Gastrocnemius medialis (tissue), 4 donors: Measurements from ENCODE around the gene C2orf78. TPM values are rescaled to one million over a fixed set of nuclear protein-coding genes. Genes with fewer than 3 reads are reported as not detected.

ENCODE experiments used
- ATAC-seq, 2 donors: fragments of 150-250 bp; one replicate each; pipeline ENCODE4 v1.9.1; 2016
- DNase-seq, 2 donors: peaks; one replicate each; pipeline ENCODE4 v3.0.0-alpha.2; 2019
- H3K27ac ChIP-seq, 4 donors: fragments of 200-600 bp; sonication (generic); 1 replicate in 1 of 4; 2 replicates in 3 of 4; pipeline ENCODE4 v1.5.1; 2016 to 2018; ENCODE audit warnings: mild to moderate bottlenecking in 2 of 4, moderate library complexity in 1 of 4
- H3K27me3 ChIP-seq, 3 donors: fragments of 200-600 bp; sonication (generic) in 2 of 3; 1 replicate in 1 of 3; 2 replicates in 2 of 3; pipeline versions ENCODE4 v1.5.1 to v1.6.0; 2016 to 2019; ENCODE audit warnings: mild to moderate bottlenecking in 1 of 3, moderate library complexity in 1 of 3
- H3K36me3 ChIP-seq, 2 donors: fragments of 200-600 bp; sonication (generic) in 1 of 2; one replicate each; pipeline ENCODE4 v1.5.1; 2017 to 2018
- H3K4me1 ChIP-seq, 2 donors: fragments of 200-600 bp; sonication (generic) in 1 of 2; one replicate each; pipeline ENCODE4 v1.5.1; 2016 to 2017; ENCODE audit warnings: mild to moderate bottlenecking in 2 of 2
- H3K4me3 ChIP-seq, 4 donors: fragments of 200-600 bp; sonication (generic) in 3 of 4; 1 replicate in 1 of 4; 2 replicates in 3 of 4; pipeline ENCODE4 v1.5.1; 2016 to 2019; ENCODE audit warnings: mild to moderate bottlenecking in 2 of 4
- H3K9me3 ChIP-seq, 3 donors: fragments of 200-600 bp; sonication (generic) in 2 of 3; 1 replicate in 1 of 3; 2 replicates in 2 of 3; pipeline ENCODE4 v1.5.1; 2016 to 2019
- POLR2A ChIP-seq, 2 donors: fragments of 450-650 bp; IDR thresholded peaks; one replicate each; pipeline ENCODE4 v1.6.1; 2017; ENCODE audit warnings: antibody characterized with exemption in 2 of 2, mild to moderate bottlenecking in 2 of 2, moderate library complexity in 2 of 2
- in situ Hi-C, 4 donors: fragments of 200-750 bp; cut with MboI; loops; one replicate each; pipeline versions ENCODE4 v1.15.0 to v1.8.0; 2017; ENCODE audit warnings: low sequenced_read_pairs in 4 of 4
- intact Hi-C: fragments of 100-400 bp; cut with DNase I; formaldehyde crosslinking; loops from one replicate; pipeline ENCODE4 v1.15.1; 2023; ENCODE audit warnings: low total_unique reads
- total RNA-seq, 4 donors: library from RNA; depleted of rRNA; stranded (reverse); fragments of >200 nt; gene quantifications; one replicate each; pipeline versions ENCODE4 v1.1.0 to v1.2.3, GENCODE V29; 2016
- TF ChIP-seq, protein P1 (sequence below), 5 experiments: fragments of 450-650 bp in 3 of 5; fragments of 200-600 bp in 2 of 5; sonication (generic) in 2 of 5; IDR thresholded peaks in 4 of 5; conservative IDR thresholded peaks in 1 of 5; 1 replicate in 4 of 5; 2 replicates in 1 of 5; pipeline ENCODE4 v1.5.1; 2016 to 2019; ENCODE audit warnings: antibody characterized with exemption in 5 of 5, mild to moderate bottlenecking in 3 of 5, moderate library complexity in 3 of 5

C2orf78 gene
- total RNA-seq, 4 donors from 2014 or later, result 0.16 TPM; not detected in 3

DNA sequence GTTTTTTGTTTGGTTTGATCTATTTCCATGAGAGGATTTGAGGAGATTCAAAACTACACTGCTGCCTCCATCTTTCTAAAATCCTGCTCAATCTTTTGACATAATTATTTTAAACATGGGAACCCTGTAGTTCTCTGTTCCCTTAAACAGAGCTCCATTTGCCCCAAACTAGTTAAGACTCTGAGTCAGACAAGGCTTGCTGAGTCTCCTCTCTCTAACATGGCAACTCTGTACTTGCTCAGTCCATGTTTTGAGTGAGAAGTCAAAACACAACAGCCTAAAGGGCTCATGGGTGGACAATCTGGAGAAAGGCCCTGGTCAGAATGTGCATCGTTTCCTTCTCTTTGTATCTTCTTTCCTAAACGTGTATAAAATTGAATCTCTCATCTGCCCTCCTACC is 37.7 kb downstream of the C2orf78 start:
- H3K27me3 ChIP-seq, result peaks cover 0 to 3% (median 0%) of the 10 kb centered on the region in 3 donors
- H3K36me3 ChIP-seq, result no peaks in the 10 kb centered on the region
- no peaks in the 10 kb centered on the region for H3K9me3 ChIP-seq
- in situ Hi-C loops, result loop anchor here in 3 of 4 donors (10.0 to 25.0 kb wide), 3 partner anchors 103 to 516 kb away; partner anchors contain the start of genes SLC4A5 (in 2 of the 3) and DGUOK (in 1 of the 3)
- no peak for ATAC-seq
- no peaks in the 10 kb centered on the region for H3K4me1 ChIP-seq
- TF ChIP-seq POLR2A (IDR thresholded peaks at IDR 0.05), result no peak
- TF ChIP-seq, protein P1, sequence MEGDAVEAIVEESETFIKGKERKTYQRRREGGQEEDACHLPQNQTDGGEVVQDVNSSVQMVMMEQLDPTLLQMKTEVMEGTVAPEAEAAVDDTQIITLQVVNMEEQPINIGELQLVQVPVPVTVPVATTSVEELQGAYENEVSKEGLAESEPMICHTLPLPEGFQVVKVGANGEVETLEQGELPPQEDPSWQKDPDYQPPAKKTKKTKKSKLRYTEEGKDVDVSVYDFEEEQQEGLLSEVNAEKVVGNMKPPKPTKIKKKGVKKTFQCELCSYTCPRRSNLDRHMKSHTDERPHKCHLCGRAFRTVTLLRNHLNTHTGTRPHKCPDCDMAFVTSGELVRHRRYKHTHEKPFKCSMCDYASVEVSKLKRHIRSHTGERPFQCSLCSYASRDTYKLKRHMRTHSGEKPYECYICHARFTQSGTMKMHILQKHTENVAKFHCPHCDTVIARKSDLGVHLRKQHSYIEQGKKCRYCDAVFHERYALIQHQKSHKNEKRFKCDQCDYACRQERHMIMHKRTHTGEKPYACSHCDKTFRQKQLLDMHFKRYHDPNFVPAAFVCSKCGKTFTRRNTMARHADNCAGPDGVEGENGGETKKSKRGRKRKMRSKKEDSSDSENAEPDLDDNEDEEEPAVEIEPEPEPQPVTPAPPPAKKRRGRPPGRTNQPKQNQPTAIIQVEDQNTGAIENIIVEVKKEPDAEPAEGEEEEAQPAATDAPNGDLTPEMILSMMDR (IDR thresholded peaks at IDR 0.05 in 4 of 5, conservative IDR thresholded peaks at IDR 0.05 in 1 of 5), result no peak
- H3K27ac ChIP-seq, result no peak overlapping the region
- no peak for DNase-seq
- intact Hi-C loops, result loop anchor here (10.0 kb wide), 6 partner anchors 163 to 573 kb away; partner anchors contain the start of genes BOLA3, MOB1A and TET3
- no peak overlapping the region for H3K4me3 ChIP-seq

DNA sequence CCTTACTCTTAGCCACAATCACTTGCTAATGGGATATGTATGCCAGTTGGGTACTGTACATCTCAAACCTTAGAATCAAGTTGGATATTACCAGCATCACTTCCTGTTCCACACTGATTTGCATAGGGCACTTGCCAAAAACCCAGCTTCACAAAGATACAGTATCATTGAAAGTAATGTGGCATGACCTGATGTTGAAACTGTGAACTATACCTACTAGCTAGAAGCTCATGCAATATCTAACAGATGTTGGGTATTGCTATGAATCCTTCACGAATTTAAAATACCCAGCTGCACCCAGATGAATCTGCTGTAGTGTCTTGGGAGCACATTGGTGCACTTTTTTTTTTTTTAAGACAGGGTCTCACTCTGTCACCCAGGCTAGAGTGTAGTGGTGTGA is 38.3 kb downstream of the C2orf78 start:
- no peak for DNase-seq
- H3K9me3 ChIP-seq, result no peaks in the 10 kb centered on the region
- H3K27me3 ChIP-seq, result peaks cover 0 to 3% (median 0%) of the 10 kb centered on the region in 3 donors
- no peak overlapping the region for H3K27ac ChIP-seq
- no peak overlapping the region for H3K4me3 ChIP-seq
- TF ChIP-seq POLR2A (IDR thresholded peaks at IDR 0.05), result no peak
- TF ChIP-seq, protein P1 (IDR thresholded peaks at IDR 0.05 in 4 of 5, conservative IDR thresholded peaks at IDR 0.05 in 1 of 5), result no peak
- in situ Hi-C loops (loop anchor here in 3 of 4 donors (10.0 to 25.0 kb wide), 3 partner anchors 103 to 515 kb away; partner anchors contain the start of genes SLC4A5 (in 2 of the 3) and DGUOK (in 1 of the 3)), intact Hi-C loops (loop anchor here (10.0 kb wide), 6 partner anchors 163 to 573 kb away; partner anchors contain the start of genes BOLA3, MOB1A and TET3)
- H3K36me3 ChIP-seq, result no peaks in the 10 kb centered on the region
- ATAC-seq, result no peak
- no peaks in the 10 kb centered on the region for H3K4me1 ChIP-seq

DNA sequence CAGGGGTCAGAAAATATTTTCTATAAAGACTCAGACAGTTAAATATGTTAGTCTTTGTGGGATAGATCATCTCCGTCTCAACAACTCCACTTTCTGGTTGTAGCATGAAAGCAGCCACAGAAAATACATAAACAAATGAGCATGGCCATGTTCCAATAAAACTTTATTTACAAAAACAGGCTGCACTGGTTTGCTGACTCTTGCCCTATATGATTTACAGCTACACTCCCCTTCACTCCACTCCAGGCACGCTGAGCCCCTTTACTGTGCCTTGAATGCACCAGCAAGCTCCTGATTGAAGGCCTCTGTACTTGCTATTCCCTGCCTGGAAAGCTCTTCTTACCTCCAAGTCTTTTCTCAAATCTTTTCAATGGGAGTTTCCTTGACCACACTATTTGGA is 39.0 kb downstream of the C2orf78 start:
- Histone ChIP-seq H3K36me3 (no peaks in the 10 kb centered on the region), H3K9me3 (no peaks in the 10 kb centered on the region), H3K27me3 (peaks cover 0 to 3% (median 0%) of the 10 kb centered on the region in 3 donors), H3K27ac (no peak overlapping the region), H3K4me3 (no peak overlapping the region), H3K4me1 (peaks cover 0 to 2% of the 10 kb centered on the region in 2 donors)
- DNase-seq (no peak), ATAC-seq (no peak)
- in situ Hi-C loops (loop anchor here in 3 of 4 donors (10.0 to 25.0 kb wide), 3 partner anchors 102 to 514 kb away; partner anchors contain the start of genes SLC4A5 (in 2 of the 3) and DGUOK (in 1 of the 3)), intact Hi-C loops (loop anchor here (10.0 kb wide), 6 partner anchors 162 to 572 kb away; partner anchors contain the start of genes BOLA3, MOB1A and TET3)
- TF ChIP-seq, protein P1 (IDR thresholded peaks at IDR 0.05 in 4 of 5, conservative IDR thresholded peaks at IDR 0.05 in 1 of 5), result no peak
- no peak for TF ChIP-seq POLR2A (IDR thresholded peaks at IDR 0.05)

DNA sequence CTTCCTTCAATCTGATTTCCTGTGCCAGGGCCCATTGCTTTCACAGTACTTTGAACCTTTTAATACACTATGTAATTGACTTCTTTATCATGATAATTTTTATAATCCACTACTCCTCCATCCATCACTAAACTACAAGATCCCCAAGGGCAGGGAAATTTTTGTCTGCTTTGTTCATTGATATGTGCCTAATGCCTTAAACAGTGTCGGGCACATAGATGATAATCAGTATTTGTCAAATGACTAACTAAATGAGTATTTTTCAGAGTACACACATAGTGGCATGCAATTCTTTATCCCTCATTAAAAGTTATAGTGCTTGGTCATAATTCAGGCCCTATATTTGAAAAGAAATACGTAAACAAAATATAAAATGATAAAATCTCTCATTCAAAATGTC is 39.4 kb downstream of the C2orf78 start:
- Histone ChIP-seq H3K9me3 (no peaks in the 10 kb centered on the region), H3K27ac (no peak overlapping the region), H3K27me3 (peaks cover 0 to 3% (median 0%) of the 10 kb centered on the region in 3 donors), H3K4me1 (peaks cover 3 to 6% of the 10 kb centered on the region in 2 donors), H3K4me3 (no peak overlapping the region), H3K36me3 (no peaks in the 10 kb centered on the region)
- ATAC-seq (no peak), DNase-seq (no peak)
- intact Hi-C loops, result loop anchor here (10.0 kb wide), 6 partner anchors 161 to 571 kb away; partner anchors contain the start of genes BOLA3, MOB1A and TET3
- in situ Hi-C loops, result loop anchor here in 3 of 4 donors (10.0 to 25.0 kb wide), 3 partner anchors 101 to 514 kb away; partner anchors contain the start of genes SLC4A5 (in 2 of the 3) and DGUOK (in 1 of the 3)
- TF ChIP-seq POLR2A (IDR thresholded peaks at IDR 0.05), result no peak
- TF ChIP-seq, protein P1 (IDR thresholded peaks at IDR 0.05 in 4 of 5, conservative IDR thresholded peaks at IDR 0.05 in 1 of 5), result no peak
